GM10266 (cell line): ENCODE results near the gene SLC25A52.
"Not testable (repeated sequence)": the region's sequence is repeated elsewhere in the genome, so short reads cannot be mapped to it uniquely, and the experiment has no call there.

Source experiments
- DNase-seq: peaks from one replicate; pipeline ENCODE4 v3.0.0; 2012; ENCODE audit errors: extremely low spot score
- TF ChIP-seq, protein P1 (sequence below): IDR thresholded peaks from 2 replicates; pipeline ENCODE4 v1.5.1; 2012; ENCODE audit warnings: mild to moderate bottlenecking, low read depth; ENCODE audit not compliant: control insufficient read depth, insufficient read depth; ENCODE audit errors: missing control alignments

Gene SLC25A52

DNA sequence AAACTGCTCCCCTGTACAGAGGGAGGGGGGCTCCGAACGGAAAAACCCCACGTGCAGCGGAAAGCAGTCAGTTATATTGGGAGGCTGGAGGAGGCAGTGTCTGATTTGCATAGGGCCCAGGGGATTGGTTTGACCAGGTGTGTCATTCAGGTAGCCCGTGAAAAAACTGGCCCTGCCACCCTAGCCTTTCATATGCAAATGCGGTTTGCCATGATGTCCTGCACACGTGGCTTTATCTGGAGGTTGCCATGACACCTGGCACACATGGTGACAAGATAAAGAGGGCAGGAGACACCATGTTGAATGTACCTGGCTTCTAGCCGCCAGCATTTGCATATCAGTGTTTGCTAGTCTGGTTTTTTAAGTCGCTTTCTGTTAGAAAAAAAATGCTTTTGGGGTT is 20.5 kb downstream of the SLC25A52 start:
- TF ChIP-seq, protein P1, sequence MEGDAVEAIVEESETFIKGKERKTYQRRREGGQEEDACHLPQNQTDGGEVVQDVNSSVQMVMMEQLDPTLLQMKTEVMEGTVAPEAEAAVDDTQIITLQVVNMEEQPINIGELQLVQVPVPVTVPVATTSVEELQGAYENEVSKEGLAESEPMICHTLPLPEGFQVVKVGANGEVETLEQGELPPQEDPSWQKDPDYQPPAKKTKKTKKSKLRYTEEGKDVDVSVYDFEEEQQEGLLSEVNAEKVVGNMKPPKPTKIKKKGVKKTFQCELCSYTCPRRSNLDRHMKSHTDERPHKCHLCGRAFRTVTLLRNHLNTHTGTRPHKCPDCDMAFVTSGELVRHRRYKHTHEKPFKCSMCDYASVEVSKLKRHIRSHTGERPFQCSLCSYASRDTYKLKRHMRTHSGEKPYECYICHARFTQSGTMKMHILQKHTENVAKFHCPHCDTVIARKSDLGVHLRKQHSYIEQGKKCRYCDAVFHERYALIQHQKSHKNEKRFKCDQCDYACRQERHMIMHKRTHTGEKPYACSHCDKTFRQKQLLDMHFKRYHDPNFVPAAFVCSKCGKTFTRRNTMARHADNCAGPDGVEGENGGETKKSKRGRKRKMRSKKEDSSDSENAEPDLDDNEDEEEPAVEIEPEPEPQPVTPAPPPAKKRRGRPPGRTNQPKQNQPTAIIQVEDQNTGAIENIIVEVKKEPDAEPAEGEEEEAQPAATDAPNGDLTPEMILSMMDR: no peak

DNA sequence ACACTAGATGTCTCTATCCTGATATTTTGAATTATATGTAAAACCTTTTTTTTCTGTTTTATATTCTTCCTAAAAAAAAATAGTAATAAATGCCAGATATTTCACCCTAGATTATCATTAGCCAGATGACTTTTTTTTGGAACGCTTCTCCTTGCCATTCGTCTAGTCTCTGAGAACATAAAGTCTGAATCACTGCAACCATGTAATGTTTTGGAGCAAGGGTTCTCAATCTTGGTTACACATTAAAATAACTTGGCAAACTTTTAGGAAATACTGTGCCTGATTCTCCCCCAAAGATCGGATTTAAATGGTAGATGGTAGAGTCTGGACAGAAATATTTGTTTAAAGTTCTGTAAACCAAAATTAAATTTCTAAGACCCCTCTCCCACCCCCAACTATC is 21.0 kb downstream of the SLC25A52 start:
- DNase-seq: no peak
- TF ChIP-seq, protein P1: no peak

More for the DNA sequence above, 20.5 kb downstream of the SLC25A52 start:
- no peak for DNase-seq

DNA sequence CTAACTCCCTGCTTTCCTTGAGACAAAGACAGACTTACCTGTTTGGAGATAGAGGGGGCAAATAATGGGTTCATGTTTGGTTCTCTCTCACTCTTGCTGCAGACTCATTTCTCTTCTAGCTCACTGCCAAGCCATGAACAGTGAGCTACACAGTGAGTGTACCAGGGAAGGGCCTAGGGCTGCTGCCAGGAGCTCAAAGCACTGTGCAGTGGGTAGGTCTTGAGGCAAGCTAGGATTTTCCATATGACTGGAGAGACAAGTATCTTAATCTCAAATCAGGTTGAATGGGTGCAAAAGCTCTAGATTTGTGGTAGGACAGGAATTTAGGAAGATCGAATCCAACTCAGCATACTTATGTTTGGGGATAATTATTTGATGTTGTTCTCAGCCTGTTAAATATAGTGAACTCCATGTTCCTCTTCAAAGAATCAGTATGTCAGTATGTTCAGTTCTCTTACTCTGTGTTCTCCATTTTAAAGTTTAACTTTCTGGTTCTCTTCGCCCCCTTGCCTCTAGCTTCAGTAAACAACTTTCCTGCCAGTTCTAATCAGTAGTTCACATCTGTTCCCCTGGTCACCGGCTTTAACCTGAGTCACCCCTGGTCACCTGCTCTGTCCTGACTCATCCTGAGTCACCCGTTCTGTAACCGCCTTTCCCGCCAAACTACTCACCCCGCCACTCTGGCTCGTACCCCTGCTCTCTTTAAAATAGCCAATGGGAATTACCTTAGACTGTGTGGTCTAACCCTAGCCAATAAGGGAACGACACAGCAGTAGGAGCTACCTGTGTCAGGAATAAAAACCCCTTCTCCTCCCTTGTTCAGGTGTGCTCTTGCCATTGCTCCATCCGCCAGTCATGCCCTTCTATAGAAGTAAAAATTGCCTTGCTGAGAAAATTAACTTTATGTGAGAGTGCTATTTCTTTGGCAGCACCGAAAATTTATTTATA is 21.9 kb downstream of the SLC25A52 start:
- DNase-seq: no peak
- TF ChIP-seq, protein P1: no peak

DNA sequence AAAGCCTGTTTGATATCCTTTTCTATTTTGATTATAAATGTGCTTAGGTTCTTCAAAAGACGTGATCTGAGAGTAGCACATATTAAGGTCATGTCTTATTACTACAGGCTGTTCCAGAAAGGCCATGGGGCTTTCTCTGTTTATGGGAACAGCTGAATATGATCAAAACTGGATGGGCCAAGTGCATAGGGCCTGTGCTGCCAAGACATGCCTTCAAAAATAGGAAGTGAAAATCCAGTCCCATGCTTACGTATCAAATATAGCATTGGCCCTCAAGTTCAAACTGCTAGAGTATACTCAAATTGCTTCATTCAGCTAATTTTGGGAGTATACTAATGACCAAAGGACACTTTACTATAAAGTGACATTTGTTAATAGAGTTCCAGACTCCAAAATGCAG is 24.1 kb downstream of the SLC25A52 start:
- TF ChIP-seq, protein P1: no peak
- DNase-seq: no peak

DNA sequence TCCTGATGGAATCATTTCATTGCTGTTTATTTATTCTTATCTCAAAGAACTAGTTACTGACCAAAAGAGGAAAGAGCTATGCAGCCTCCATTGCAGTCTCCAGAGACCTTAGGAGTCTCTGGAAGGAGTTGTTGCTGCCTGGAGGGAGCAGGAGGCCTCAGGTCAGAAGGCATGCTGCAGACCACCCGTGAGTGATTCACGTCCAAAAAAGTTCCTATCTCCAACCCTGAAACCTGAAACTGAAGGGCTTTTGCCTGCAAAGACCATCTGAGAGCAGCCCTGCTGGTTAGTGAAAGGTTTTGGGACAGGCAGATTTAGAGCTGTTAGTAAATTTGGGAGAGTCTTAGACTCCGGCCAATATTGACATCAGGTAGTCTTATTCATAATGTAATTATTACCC is 29.1 kb downstream of the SLC25A52 start:
- TF ChIP-seq, protein P1: no peak
- DNase-seq: no peak

DNA sequence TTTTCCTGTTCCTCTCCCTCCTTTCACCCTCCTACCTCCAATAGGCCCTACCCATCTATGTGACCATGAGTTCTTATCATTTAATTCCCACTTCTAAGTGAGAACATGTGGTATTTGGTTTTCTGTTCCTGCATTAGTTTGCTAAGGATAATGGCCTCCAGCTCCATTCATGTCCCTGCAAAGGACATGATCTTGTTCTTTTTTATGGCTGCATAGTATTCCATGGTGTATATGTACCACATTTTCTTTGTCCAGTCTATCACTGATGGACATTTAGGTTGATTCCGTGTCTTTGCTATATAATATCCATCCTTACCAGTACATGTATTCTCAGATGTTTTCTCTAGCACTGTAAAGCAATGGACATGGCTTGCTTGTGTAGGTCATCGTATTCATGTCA is 31.5 kb downstream of the SLC25A52 start:
- DNase-seq: not testable (repeated sequence)

DNA sequence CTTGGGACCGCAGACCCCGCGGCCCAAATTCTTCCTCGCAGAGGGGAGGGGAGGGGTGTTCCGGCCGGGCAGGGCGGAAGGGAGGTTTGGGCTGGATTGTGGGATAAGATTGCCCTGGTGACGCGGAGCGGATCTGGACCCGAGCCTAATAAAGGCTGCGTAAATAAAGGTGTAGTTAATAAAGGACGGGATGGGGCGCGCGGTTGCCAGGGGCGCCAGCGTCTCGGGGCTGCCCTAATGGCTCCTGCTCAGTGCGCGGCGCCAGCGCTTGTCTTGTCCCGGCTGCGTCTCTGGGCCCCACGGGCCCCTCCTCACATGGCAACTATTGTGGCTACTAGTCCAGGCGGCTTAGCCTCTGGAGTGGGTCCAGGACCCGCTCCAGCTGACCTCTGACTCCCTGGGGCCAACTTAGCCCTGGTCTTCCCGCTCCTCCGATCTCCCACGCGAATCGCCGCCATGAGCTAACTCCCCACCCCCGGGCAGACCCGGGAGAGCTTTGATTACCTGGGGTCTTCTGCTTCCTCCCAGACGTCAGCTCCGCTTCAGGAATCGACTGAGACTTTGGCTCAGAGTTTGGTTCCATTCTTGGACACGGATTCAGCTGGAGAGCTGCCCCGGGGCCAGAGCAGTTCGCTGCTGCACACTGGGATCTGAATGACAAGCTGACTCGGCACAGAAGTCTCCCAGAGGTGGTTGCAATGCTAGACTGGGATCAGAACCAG is 36.5 kb downstream of the SLC25A52 start:
- TF ChIP-seq, protein P1: no peak
- no peak for DNase-seq
